Cardiac fibroblast (primary cell): ENCODE data around the gene LMCD1.

Experiments used
- DNase-seq, 2 donors: peaks; one replicate each; pipeline versions ENCODE4 v3.0.0 to v3.0.0-alpha.2; 2010; ENCODE audit warnings: low read depth in 2 of 2
- H3K4me3 ChIP-seq, 2 donors: replicated peaks in 1 of 2; 1 replicate in 1 of 2; 2 replicates in 1 of 2; pipeline ENCODE4 v1.5.1; 2011; ENCODE audit warnings: low read depth in 2 of 2, low read length in 2 of 2, mild to moderate bottlenecking in 2 of 2, moderate library complexity in 1 of 2
- TF ChIP-seq, protein P1 (sequence below): IDR thresholded peaks from one replicate; pipeline ENCODE4 v1.5.1; 2011; ENCODE audit warnings: low read depth, mild to moderate bottlenecking, low read length, inconsistent platforms

The LMCD1 gene

DNA sequence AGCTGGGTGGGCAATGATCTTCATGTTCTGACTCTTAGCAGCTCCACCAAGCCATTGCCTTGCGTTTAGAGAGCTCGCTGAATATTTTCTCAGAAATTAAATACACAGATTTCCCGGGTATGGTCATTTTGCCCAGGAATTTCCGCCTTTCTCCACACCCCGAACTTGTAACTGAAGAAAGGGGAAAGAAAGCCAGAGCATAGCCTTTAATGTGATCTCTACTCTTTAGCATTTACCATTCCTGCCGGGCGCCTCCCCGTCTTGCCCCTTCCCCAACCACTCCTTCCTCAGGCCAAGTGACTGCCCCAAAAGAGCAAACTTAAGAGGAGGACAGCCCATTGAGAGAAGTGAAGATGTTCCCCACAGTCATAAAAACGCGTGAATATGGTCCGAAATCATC, 53.1 kb downstream of the LMCD1 start:
- no peak overlapping the region for H3K4me3 ChIP-seq
- DNase-seq: no peak
- TF ChIP-seq, protein P1, sequence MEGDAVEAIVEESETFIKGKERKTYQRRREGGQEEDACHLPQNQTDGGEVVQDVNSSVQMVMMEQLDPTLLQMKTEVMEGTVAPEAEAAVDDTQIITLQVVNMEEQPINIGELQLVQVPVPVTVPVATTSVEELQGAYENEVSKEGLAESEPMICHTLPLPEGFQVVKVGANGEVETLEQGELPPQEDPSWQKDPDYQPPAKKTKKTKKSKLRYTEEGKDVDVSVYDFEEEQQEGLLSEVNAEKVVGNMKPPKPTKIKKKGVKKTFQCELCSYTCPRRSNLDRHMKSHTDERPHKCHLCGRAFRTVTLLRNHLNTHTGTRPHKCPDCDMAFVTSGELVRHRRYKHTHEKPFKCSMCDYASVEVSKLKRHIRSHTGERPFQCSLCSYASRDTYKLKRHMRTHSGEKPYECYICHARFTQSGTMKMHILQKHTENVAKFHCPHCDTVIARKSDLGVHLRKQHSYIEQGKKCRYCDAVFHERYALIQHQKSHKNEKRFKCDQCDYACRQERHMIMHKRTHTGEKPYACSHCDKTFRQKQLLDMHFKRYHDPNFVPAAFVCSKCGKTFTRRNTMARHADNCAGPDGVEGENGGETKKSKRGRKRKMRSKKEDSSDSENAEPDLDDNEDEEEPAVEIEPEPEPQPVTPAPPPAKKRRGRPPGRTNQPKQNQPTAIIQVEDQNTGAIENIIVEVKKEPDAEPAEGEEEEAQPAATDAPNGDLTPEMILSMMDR: no peak

DNA sequence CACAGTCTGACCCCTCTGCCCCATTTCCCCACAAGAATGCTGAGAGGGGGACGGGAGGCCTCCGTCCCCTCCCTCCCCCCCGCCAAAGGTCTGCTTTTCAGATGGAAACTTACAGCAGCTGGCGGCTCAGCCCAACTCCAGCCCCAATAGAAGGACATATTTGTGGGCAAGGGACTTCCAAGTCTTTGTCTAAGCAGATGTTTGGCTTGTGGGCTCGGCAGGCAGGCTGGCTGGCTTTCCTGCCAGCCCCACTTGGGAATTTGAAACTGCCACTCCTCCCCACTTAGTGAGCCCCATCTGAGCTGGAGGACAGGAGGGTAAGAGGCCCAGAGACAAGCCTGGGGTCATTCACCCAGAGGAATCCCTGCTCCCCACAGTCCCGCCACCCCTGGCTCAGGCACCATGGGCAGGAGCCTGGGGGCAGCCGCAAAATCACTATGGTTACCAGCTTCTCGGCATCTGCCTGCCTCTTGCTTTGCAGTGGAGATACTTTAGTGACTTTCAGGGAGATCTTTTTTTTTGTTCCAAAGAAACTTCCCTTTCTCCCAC, 53.6 kb downstream of the LMCD1 start:
- peak; percentile 77 to 92 for DNase-seq
- no peak overlapping the region for H3K4me3 ChIP-seq
- TF ChIP-seq, protein P1: no peak

DNA sequence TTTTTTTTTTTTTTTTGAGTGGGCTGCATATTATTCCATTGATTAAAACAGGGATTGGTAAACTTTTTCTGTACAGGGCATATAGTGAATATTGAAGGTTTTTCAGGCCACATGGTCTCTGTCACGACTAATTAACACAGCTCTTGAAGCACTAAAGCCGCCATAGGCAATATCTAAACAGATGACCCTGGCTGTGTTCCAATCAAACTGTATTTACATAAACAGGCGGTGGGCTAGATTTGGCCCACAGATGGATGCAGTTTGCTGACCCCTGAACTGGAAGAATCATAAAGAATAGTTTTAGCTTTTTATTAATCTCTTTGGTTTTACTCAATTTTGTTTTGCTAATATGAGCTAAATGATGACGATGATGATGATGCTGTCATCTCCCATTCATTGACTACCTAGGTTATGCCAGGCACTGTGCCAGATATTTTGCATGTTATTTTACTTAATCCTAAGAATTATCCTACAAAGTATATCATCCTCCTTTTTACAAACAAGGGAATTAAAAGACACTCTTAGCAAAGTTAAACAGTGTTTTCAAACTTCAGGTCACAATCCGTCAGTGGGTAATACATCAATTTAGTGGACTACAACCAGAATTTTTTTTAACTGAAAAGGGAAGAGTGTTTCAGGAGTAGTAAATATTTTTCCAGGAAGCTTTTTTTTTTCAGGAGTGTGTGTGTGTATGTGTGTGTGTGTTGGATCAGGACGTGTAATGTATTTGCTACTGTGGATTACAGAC, 54.3 kb downstream of the LMCD1 start:
- H3K4me3 ChIP-seq: no peak overlapping the region
- no peak for DNase-seq
- TF ChIP-seq, protein P1: no peak

DNA sequence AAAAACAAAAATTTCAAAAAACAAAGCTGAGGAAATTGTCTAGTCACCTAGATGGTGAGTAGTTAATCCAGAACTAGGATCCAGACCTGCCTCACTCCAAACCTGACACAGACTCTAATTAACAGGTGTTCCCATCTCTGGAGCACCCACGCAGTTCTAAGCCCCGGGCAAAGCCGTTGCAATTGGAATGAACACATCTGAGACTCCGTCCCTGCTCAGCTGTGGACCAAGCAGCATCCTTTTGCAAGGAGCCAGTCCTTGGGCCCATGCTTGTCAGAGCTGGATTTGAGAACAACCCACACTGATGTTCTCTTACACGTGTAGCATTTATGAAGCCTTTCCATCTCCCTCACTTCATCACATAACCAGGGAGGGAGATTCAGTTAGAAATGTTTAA, 54.8 kb downstream of the LMCD1 start:
- DNase-seq: no peak
- TF ChIP-seq, protein P1: no peak
- H3K4me3 ChIP-seq: no peak overlapping the region

DNA sequence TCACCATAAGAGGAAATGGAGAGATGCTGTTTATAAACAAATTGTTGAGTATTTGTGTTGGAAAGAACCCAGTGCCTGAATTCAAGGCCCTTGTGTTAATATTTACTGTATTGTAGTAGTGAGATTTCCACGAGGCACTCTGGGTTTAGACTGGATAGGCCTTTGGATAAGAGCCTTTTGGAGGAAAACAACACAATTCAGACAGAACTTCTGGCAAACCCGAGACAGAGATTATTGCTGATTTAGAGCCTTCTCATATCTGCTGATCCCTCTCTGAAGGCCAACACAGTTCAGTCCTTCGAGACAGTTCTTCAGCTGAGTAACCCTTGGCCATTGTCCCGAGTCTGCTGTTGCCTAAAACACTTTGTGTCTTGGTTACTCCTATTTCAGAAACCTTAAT, 55.7 kb downstream of the LMCD1 start:
- peak; percentile 48 to 54 for DNase-seq
- TF ChIP-seq, protein P1: no peak
- no peak overlapping the region for H3K4me3 ChIP-seq

DNA sequence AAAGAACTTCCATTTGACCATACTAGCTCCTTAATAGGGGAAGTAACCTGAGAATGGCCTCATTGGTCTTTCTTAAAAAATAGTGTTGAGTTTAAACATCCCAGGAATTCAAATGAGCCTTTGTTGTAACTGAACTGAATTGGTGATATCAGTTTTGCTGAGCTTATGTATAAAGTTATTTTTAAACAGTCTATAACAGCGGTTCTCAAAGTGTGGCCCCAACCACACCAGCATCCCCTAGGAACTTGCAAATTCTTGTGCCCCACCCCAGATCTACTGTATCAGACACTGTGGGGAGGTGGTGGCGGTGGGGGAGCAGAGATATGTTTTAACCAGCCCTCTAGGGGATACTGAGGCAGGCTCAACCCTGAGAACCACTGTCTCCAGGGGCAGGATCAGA, 57.0 kb downstream of the LMCD1 start:
- DNase-seq: no peak
- TF ChIP-seq, protein P1: no peak
- no peak overlapping the region for H3K4me3 ChIP-seq
